ENCODE measurements around the gene RLF. TPM values are rescaled to one million over a fixed set of nuclear protein-coding genes. Genes with fewer than 3 reads are reported as not detected.

Gene RLF
- total and polyA plus RNA-seq, 8 donors: 2.2 to 8.5 (median 4.4) TPM

GRCh38 chr1:40265298-40265697 is 104.1 kb downstream of the RLF start:
- Histone ChIP-seq H3K27me3 (no peaks in the 10 kb centered on the region), H3K4me1 (peaks cover 0 to 16% (median 15%) of the 10 kb centered on the region in 3 donors), H3K36me3 (peaks cover 0 to 16% (median 6%) of the 10 kb centered on the region in 3 donors), H3K4me3 (no peak overlapping the region), H3K27ac (peak overlapping the region in 1 of 4 donors; percentile 10), H3K9me3 (no peaks in the 10 kb centered on the region)
- intact Hi-C loops (cut with DNase I): no loop called here
- DNase-seq (no peak), FAIRE-seq (no peak), ATAC-seq (no peak)
- no peak for TF ChIP-seq CTCF (IDR thresholded peaks at IDR 0.05)

- intact Hi-C loops (cut with DNase I): no loop called here
- FAIRE-seq: no peak
- H3K4me1 ChIP-seq: peaks cover 0 to 16% (median 15%) of the 10 kb centered on the region in 3 donors
- peaks cover 0 to 20% (median 6%) of the 10 kb centered on the region in 3 donors for H3K36me3 ChIP-seq
- ATAC-seq: no peak
- TF ChIP-seq CTCF (IDR thresholded peaks at IDR 0.05): no peak
- H3K27me3 ChIP-seq: no peaks in the 10 kb centered on the region
- no peaks in the 10 kb centered on the region for H3K9me3 ChIP-seq
- no peak overlapping the region for H3K4me3 ChIP-seq
- H3K27ac ChIP-seq: peak overlapping the region in 1 of 4 donors; percentile 87
- no peak for DNase-seq
Measured at GRCh38 chr1:40265919-40266318, 104.7 kb downstream of the RLF start.

GRCh38 chr1:40266786-40267535 is 105.8 kb downstream of the RLF start:
- peaks cover 0 to 16% (median 15%) of the 10 kb centered on the region in 3 donors for H3K4me1 ChIP-seq
- TF ChIP-seq CTCF (IDR thresholded peaks at IDR 0.05): no peak
- ATAC-seq: peak in 2 of 4 donors; percentile 7 to 14
- 86 to 92% methylated on average over 6 of the region's 6 CpGs for WGBS, 2 donors
- no peaks in the 10 kb centered on the region for H3K9me3 ChIP-seq
- intact Hi-C loops (cut with DNase I): no loop called here
- no peak for DNase-seq
- no peak overlapping the region for H3K4me3 ChIP-seq
- peaks cover 0 to 25% (median 6%) of the 10 kb centered on the region in 3 donors for H3K36me3 ChIP-seq
- peak; percentile 32 for FAIRE-seq
- H3K27me3 ChIP-seq: no peaks in the 10 kb centered on the region
- H3K27ac ChIP-seq: peak overlapping the region; percentile 46 to 87 (median 79)

GRCh38 chr1:40267767-40268187 is 106.6 kb downstream of the RLF start:
- peak; percentile 96 to 98 (median 97) for ATAC-seq
- peaks cover 0 to 20% (median 6%) of the 10 kb centered on the region in 3 donors for H3K36me3 ChIP-seq
- intact Hi-C loops (cut with DNase I): no loop called here
- WGBS, 2 donors: 8 to 11% methylated on average over 2 of the region's 2 CpGs
- peak; percentile 87 for FAIRE-seq
- no peak overlapping the region for H3K4me3 ChIP-seq
- peaks cover 4 to 18% (median 17%) of the 10 kb centered on the region in 3 donors for H3K4me1 ChIP-seq
- no peaks in the 10 kb centered on the region for H3K9me3 ChIP-seq
- H3K27me3 ChIP-seq: no peaks in the 10 kb centered on the region
- TF ChIP-seq CTCF (IDR thresholded peaks at IDR 0.05): no peak
- peak overlapping the region; percentile 46 to 87 (median 79) for H3K27ac ChIP-seq
- peak in 3 of 6 donors; percentile 45 to 66 (median 66) for DNase-seq

GRCh38 chr1:40268211-40268610 is 107.0 kb downstream of the RLF start:
- FAIRE-seq: no peak
- intact Hi-C loops (cut with DNase I): no loop called here
- no peaks in the 10 kb centered on the region for H3K27me3 ChIP-seq
- H3K4me1 ChIP-seq: peaks cover 7 to 22% (median 20%) of the 10 kb centered on the region in 3 donors
- peaks cover 0 to 16% (median 6%) of the 10 kb centered on the region in 3 donors for H3K36me3 ChIP-seq
- no peak overlapping the region for H3K4me3 ChIP-seq
- TF ChIP-seq CTCF (IDR thresholded peaks at IDR 0.05): no peak
- no peaks in the 10 kb centered on the region for H3K9me3 ChIP-seq
- no peak for ATAC-seq
- peak overlapping the region; percentile 46 to 87 (median 66) for H3K27ac ChIP-seq
- no peak for DNase-seq
